ENCODE data around the gene SCYL1.
A peak's percentile ranks its signal among the peaks of the same experiment; 100 is the strongest.
"Not testable (repeated sequence)": the region's sequence is repeated elsewhere in the genome, so short reads cannot be mapped to it uniquely, and the experiment has no call there.

SCYL1 gene

GRCh38 chr11:65553301-65554001 lies 28.6 kb downstream of the SCYL1 start:
- DNase-seq (ENCODE audit: low read depth in 2 of 2): peak in 1 of 2 donors; percentile 46

DNA sequence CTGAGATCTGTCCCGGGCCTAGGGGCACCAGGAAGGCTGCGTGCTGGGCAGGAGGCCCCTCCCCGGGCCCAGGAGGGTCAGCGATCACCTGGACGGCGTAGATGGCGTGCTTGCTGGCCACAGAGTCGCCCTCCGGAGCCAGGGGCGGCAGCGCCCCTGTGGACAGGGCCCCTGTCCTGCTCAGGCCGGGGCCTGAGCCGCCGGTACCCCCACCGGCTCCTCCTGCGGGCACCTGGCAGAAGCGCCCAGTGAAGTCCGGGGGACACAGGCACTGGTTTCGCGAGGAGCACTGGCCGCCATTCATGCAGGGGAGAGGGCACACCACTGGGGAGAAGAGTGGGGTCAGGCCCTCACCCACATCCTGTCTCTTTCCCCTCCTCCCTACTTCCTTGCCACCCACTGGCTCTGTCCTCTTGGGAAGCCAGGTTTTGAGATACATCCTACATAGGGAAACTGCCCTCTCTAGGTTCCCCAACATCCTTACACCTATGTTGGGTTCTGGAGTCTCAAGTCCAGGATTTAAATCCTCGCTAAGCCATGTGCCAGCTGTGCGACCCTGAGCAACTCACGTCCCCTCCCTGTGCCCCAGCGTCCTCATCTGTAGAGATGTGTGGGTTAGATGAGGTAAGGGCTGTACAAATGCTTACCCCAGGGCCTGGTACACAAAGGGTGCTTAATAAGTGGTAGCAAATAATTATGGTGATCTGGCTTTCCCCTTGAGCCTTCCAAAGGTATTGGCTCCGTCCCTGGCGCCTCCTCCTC lies 29.4 kb downstream of the SCYL1 start:
- DNase-seq (ENCODE audit: low read depth in 2 of 2): no peak

DNA sequence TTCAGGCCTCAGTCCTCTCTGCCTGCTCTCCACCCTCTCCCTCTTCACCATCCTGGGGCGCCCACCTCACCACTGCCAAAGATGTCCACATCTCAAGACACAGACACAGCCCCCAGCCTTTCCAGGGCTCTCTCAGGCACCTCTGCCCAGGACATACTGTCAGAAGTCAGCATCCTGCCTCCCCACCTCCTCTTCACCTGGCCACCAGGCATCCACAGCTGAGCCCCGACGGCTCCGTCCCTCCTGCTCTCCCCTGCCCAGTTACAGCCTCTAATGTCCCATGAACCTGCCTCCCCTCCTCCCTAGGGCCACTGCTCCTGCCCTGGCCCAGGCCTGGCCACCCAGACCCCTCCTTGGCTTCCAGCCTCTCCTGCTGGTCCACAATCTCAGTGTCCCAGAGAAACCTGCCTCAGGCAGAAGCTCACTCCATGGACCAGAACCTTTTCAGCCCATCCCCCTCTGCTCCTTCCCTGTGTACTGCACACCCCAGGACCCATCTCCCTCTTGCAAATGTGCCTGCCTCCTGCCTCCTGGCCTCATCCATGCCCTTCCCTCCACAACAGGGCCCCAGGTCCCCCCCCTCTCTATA lies 30.1 kb downstream of the SCYL1 start:
- no peak for DNase-seq (ENCODE audit: low read depth in 2 of 2)

DNA sequence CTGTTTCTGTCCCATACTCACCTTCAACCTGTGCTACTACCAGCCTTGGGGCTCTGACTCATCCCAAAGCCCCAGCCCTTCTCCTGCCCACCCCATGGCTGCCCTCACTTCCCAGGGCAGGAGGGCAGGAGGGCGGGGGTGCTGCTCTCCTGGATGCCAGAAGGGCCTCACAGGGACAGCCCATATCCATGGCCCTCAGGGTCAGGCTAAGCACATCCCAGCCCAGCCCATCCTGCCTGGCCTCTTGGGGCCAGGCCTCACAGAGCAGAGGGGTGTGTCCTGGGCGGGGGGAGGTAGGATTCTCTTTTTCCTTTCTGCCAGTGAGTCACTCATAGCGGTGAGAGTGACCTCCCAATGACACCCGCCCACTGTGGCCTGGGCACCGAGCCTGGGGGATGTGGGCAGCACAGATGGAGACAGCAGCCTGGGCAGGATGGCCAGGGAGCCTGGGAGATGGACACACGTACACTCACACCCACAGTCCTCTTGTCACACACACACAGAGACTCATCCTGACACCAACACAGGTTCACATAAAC lies 30.9 kb downstream of the SCYL1 start:
- DNase-seq (ENCODE audit: low read depth in 2 of 2): no peak

GRCh38 chr11:65556470-65557279 lies 31.8 kb downstream of the SCYL1 start:
- no peak for DNase-seq (ENCODE audit: low read depth in 2 of 2)

DNA sequence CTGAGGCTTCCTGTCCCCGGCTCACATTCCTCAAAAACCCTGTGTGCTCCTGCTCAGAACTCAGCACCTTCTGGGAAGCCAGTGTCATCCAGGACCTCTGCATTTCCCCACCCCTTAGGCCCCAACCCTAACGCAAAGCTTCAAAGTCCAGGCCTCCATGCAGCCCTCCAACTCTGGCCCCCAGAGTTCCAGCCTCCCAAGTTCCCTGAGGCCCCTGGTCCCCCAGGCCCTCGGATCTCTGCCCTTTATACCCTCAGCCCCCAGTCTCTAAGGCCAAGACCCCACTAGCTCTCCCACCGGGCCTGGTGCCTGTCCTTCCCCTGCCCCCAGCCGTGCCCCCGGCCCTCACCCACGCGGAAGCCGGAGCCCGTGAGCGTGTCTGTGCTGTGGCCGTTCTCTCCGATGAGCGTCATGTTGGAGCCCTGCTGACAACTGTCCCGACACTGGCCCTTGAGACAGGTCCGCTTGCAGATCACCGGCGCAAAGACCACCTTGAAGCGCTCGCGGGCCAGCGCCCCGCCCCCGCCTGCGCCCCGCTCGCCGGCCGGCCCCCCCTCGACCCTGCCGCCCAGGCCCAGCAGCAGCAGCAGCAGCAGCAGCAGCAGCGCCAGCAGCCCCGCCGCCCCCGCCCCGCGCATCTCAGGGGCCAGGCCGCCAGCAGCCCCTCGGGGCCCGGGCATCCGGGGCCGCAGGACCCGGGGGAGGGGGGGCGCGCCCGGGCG lies 32.6 kb downstream of the SCYL1 start:
- no peak for DNase-seq (ENCODE audit: low read depth in 2 of 2)

DNA sequence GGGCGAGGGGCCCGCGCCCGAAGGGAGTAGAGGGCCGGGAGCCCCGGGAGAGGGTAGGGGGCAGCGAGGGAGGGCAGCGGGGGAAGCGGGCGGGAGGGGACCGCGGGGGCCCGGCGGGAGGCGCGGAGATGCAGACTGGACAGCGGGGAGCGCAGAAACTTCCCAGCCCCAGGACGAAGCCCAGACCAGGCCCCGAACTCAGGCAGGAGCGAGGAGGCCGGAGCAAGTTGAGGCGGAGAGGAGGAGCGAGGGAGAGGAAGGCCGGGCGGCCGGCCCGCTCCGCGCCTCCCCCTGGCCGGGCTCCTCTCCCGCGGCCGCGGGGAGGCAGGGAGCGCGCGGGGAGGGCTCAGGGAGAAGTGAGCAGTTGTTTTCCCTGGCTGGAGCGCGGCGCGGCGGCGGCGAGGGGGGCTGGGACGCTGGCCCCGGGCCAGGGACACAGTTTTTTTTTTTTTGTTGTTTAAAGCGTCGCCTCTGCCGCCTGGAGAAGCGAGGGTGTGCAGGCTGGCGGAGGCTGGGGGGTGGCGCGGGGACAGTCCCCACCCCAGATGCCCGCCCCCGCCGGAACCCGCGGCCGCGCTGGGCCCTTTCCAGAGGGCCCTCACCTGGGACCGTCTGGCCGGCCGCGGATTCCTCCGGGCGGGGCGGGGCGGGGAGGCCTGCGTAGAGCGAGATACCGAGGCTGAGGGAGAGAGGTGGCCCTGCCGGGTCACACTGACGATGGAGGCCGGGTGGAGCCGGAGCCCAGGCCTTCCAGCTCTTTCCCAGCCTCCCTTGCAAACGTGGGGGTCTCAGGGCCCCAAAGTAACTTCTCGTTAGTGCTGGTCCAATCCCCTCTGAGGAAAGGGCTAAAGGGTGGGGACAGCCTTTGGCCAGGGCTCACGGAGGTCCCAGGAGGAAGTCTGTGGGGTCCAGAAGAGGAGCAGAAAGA lies 33.4 kb downstream of the SCYL1 start, which contains the start of gene LTBP3:
LTBP3 (minus strand) TSS at position 358 of the 928 bp plus-strand sequence. CDS start 400 bp downstream, outside the sequence.
- no peak for DNase-seq (ENCODE audit: low read depth in 2 of 2)

GRCh38 chr11:65558930-65559509 lies 34.1 kb downstream of the SCYL1 start:
- DNase-seq (ENCODE audit: low read depth in 2 of 2): no peak

DNA sequence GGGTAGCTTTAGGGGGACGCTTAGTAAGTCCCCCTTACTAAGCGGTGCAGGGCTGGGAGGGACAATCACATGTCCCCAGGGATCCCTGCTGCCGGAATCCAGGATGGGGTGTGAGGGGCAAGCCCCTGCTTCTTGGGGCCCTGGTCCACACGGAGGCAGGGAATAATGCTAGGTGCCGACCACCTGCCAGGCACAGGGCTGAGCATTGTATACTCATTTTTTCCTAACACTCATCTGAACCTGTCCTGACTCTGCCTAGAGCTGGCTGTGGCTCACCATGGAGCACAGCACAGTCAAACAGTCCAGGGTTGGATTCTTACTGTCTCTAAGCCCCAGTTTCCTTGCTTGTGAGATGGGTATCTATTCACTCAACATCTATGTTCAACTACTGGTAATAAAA lies 34.7 kb downstream of the SCYL1 start:
- no peak for DNase-seq (ENCODE audit: low read depth in 2 of 2)

DNA sequence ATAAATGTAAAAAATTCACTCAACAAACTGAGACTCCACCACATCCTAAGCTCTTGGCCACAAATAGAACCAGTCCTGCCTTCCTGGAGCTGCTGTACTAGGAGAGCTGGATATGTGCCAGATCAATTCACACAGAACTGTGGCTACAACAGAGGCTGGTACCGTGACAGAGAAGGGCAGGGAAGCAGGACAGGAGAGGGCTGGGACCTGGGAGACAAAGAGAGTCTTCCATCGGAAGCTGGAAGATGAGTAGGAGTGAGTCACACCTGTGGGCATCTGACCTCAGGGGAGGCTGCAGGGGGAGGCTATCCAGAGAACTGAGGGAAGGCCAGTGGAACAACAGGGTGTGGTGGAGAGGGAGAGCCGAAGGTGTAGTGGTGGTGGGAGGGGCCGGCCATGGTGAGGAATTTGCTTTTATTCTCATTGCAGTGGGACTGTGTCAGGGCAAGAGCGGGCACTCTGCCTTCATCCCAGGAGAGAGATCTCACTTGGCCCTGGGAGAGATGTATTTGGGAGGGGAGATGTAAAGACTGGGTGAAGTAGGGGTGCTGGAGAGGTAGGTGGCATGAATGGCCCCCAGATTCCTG lies 35.2 kb downstream of the SCYL1 start:
- no peak for DNase-seq (ENCODE audit: low read depth in 2 of 2)

DNA sequence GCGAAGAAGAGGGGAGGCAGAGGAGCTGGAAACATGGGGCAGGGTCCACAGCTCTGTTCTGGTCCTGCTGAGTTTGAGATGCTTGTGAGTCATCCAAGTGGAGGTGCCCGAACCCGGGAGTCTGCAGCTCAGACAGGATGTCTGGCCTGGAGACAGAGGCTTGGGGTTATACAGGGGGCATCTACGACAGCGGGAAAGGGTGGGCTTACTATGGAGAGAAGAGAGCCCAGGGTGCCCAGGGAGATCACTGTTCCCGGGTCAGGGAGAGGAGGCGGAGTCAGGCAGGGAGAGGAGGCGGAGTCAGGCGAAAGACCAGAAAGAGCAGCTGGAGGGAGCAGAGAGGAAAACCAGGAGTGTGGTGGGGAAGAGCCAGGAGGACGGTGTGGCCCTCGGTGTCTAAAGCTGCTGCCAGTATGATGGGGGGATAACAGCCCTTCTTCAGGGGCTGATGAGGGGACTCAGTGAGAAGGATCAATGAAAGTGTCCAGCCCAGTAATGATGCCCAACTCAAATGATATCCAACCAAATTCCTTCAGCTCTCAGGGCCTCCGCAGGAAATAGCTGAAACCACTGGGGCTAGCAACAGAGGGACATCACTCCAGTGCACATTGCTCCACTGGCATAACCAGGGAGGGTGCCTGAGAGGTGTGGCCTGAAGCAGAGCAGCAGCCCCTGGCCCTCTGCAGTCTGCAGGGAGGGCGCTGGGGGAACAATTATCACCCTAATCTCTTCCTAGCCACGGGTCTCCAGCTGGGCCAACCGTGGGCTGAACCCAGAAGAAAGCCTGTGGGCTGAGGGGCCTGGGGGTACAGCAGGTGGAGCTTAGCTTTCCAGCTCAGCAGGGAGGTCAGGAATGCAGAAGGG lies 35.9 kb downstream of the SCYL1 start:
- DNase-seq (ENCODE audit: low read depth in 2 of 2): no peak

- DNase-seq (ENCODE audit: low read depth in 2 of 2): no peak
Observed at GRCh38 chr11:65562020-65562419, 37.1 kb downstream of the SCYL1 start.

- DNase-seq (ENCODE audit: low read depth in 2 of 2): no peak
Observed at GRCh38 chr11:65562788-65563187, 37.9 kb downstream of the SCYL1 start.

GRCh38 chr11:65563601-65564000 lies 38.7 kb downstream of the SCYL1 start:
- no peak for DNase-seq (ENCODE audit: low read depth in 2 of 2)

- not testable (repeated sequence) for DNase-seq (ENCODE audit: low read depth in 2 of 2)
Observed at GRCh38 chr11:65564879-65565559, 40.1 kb downstream of the SCYL1 start.

DNA sequence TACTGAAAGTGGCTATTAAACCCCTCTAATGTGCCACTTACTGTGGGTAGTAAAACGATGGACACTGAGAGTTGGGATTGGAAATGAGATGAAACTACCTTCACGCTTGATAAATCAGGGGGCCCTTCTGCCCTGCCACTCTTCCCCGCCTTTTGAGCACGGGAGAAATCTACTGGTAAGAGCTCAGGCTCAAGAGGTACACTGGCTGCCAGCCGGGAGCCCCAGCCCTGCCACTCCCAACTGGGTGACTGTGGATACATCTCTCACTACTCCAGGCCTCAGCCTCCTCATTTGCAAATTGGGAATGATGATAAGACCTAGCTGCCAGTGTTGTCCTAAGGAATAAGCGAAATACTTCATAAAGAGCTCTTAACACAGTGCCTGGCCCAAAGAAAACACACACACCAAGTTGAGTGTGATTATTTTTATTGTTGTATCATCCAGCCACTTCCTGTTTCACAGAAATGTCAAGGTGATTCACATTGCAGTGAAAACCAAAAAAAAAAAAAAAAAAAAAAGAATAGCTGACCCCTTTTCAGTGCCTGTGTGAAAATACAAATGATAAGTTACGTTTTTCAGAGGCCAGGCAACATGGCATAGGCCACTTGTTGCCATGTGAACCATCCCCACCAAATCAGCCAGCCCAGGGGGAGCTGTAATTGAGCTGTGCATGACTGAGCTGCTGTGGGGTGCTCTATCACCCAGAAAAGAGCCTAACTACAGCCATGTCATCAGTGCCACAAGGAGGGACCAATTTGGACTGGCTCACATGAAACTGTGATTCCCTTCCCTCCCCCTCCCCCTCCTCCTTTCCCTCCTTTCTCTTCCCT lies 41.0 kb downstream of the SCYL1 start:
- DNase-seq (ENCODE audit: low read depth in 2 of 2): no peak
